HG03354 (cell line): ENCODE results near the gene CYP27B1.
A peak's percentile ranks its signal among the peaks of the same experiment; 100 is the strongest.
"Not testable (repeated sequence)": the region's sequence is repeated elsewhere in the genome, so short reads cannot be mapped to it uniquely, and the experiment has no call there.

Source experiments
- ATAC-seq: cut with Tn5 transposase; IDR thresholded peaks from one replicate; pipeline ENCODE4 v1.9.1; 2021; ENCODE audit warnings: mild to moderate bottlenecking; ENCODE audit not compliant: unreplicated experiment, poor library complexity, severe bottlenecking

CYP27B1 gene

GRCh38 chr12:57726151-57726883, 40.6 kb downstream of the CYP27B1 start:
- ATAC-seq = peak; percentile 68

DNA sequence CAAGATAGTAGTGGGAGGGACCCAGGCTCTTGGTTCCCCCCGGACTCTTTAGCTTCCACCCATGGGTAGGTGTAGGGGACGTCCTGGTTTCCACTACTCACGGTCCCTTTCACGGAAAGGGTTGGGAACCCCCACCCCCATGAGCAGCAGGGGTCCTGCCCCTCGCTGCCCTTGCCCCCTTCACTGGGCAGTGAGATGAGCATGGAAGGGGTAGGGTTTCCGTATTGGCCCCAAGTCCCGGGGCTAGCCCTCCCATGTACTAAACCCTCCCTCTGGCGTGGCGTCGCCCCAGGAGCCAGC, 41.1 kb downstream of the CYP27B1 start:
- no peak for ATAC-seq

DNA sequence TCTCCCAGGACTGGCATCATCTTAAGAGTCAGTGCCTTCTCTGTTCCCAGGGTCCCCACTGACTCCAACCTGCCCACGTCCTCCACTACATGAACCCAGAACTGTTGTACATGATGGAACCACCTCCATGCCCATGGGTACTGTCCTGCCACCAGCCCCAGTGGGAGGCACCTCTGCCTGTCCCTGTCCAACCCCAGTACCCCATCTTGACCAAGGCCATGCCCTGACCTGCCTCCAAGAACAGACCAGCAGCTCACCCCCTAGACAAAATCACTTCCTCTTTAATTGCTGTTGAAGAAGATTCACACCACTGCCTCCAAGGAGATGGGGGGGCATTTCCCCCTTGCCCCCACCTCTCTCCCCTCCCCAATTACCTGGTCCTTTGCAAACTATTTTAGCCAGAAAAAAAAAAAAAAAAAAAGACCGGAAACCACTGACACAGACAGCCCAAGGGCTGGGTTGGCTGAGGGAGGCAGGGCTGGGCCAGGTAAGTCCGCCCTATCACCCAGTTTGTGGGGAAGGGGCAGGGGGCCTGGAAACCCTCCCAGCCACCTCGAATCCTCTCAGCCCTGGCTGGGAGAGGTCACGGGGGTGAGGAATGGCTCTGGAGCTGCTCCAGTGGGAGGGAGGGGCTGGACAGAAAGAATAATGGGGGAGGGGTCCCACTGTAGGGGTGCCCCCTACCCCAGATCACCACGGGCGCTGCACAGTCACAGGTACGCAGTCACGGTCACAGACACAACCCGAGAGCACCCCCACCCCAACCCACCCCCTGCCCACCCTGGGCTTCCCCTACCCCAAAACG, 41.7 kb downstream of the CYP27B1 start:
- ATAC-seq = no peak

DNA sequence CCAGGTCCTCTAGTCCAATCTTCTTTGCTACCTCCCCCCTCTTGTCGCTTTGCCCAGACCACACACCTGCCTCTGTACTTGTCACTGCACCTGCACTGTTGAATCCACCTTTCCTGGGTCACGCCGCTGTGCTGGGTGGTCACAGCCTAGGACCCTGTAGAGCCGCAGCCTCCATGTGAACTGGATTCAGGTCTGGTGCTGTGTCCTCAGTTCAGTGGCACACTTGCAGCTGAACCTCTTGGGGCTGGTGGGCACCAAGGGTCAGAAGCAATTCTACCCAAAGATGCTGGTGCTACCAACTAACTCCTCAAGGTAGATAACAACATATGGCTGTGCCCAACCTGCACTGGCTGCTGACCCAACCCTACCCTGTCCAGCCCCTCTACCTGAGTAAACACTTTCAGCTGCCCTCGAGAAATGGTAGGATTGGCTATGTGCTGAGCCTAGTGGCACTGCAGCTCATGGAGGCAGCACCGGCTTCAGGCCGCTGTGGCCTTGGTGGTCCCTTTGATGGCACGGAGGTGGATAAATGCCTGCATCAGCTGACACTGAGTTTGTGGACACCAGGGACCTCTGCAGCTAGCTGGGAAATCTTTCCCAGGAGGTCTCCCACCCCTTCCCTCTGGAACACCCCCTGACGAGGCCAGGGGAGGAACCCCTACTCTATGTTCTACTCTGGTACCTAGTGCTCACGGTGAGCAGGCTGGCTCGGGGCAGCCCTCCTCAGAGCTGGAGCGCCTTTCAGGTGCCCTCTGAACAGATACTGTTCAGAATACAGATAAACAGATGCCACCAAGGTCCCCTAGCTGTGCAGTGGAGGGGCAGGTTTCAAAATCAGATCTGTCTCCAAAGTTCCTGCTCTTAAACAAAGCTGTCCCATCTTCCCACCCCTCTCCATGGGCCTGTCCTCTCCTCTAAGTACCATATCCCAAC, 42.6 kb downstream of the CYP27B1 start:
- no peak for ATAC-seq

DNA sequence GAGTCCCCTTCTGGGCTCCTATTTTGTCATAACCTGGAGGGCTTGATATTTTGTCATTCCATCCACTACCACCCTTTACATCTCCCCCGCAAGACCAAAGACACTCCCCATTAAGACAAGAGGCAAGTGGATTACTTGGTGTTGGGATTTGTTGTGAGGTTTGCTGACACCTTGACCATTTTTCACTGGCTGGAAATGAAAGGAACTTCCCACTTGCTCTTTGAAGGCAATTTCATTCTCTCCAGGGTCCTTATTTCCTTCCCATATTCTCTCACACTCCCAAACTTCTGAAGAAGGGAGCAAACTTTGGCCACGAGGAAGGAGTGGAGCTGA, 43.3 kb downstream of the CYP27B1 start:
- no peak for ATAC-seq

- no peak for ATAC-seq
Observed at GRCh38 chr12:57722716-57723629, 43.9 kb downstream of the CYP27B1 start.

GRCh38 chr12:57721846-57722608, 44.9 kb downstream of the CYP27B1 start:
- ATAC-seq = not testable (repeated sequence)

GRCh38 chr12:57720606-57721595, 46.0 kb downstream of the CYP27B1 start:
- no peak for ATAC-seq

GRCh38 chr12:57719777-57720605, 46.9 kb downstream of the CYP27B1 start:
- no peak for ATAC-seq

DNA sequence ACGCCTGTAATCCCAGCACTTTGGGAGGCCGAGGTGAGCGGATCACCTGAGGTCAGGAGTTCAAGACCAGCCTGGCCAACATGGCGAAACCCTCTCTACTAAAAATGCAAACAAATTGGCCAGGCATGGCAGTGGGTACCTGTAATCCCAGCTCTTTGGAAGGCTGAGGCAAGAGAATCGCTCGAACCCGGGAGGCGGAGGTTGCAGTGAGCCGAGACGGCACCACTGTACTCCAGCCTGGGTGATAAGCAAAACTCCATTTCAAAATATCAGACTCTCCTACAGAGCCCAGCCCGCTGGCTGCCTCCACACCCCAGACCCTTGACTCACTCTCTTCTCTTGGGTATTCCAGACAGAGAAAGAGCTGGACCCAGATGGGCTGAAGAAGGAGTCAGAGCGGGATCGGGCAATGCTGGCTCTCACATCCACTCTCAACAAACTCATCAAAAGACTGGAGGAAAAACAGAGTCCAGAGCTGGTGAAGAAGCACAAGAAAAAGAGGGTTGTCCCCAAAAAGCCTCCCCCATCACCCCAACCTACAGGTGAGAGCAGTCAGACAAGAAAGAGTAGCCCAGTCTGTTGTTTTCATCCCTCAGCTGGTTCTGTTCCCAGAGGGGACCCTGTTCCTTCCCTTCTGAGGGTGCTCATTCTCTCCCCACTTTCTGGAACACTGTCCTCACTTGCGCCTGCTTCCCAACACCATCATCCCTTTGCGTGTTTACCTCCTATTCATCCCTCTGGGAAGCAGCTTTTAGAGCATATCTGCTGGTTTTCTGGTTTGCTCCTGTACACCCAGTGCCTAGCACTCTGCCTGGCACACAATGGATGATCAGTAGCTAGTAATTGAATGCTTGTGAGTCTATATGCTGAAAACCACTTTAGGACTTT, 48.0 kb downstream of the CYP27B1 start:
- ATAC-seq = no peak

DNA sequence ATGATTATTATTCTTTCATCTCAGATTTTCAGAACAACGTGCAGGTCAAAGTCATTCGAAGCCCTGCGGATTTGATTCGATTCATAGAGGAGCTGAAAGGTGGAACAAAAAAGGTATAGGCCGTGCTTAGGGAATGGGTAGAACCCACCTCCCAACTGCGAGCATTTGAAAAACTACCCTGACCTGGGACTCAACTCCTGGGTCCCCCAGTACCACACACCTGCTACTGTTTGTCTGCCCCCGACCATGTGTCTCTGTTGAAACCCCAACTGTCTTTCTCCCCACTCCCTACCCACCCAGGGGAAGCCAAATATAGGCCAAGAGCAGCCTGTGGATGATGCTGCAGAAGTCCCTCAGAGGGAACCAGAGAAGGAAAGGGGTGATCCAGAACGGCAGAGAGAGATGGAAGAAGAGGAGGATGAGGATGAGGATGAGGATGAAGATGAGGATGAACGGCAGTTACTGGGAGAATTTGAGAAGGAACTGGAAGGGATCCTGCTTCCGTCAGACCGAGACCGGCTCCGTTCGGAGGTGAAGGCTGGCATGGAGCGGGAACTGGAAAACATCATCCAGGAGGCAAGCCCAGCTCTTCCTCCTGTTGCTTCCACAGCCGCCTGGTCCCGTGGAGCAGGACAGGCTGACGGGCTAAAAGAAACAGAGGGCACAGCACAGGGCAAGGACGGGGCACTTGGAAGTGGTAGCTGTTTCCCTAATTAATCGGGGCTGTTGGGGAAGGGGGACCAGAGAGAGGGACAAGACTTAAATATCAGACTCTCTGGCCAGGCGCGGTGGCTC, 48.8 kb downstream of the CYP27B1 start:
- no peak for ATAC-seq

DNA sequence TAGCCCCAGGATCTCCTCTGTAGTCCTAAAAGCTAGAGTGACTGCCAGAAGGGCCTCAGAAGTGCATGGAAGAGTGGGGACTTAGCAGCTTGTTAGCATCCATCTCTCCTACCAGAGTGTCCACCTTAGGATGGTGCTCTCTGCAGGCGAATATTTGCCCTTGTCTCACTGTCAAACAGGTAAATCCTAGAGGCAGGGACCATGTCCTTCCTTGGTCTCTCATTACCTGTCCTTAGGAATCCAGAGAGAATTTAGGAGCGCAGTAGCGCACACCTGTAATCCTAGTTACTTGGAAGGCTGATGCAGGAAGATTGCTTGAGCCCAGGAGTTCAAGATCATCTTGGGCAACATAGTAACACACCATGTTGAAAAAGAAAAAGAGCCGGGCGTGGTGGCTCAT, 49.7 kb downstream of the CYP27B1 start:
- no peak for ATAC-seq

- ATAC-seq = no peak
Observed at GRCh38 chr12:57716305-57716704, 50.6 kb downstream of the CYP27B1 start.

DNA sequence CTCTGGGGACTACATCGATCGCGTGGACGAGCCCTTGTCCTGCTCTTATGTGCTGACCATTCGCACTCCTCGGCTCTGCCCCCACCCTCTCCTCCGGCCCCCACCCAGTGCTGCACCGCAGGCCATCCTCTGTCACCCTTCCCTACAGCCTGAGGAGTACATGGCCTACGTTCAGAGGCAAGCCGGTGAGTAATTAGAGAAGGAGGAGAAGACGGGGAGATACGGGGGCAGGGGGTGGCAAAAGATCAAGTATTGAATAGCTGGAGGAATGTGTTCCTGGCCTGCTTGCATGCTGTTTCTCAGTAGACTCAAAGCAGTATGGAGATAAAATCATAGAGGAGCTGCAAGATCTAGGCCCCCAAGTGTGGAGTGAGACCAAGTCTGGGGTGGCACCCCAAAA, 51.1 kb downstream of the CYP27B1 start:
- no peak for ATAC-seq
